Measurements from ENCODE around the gene CDC7.

The CDC7 gene

DNA sequence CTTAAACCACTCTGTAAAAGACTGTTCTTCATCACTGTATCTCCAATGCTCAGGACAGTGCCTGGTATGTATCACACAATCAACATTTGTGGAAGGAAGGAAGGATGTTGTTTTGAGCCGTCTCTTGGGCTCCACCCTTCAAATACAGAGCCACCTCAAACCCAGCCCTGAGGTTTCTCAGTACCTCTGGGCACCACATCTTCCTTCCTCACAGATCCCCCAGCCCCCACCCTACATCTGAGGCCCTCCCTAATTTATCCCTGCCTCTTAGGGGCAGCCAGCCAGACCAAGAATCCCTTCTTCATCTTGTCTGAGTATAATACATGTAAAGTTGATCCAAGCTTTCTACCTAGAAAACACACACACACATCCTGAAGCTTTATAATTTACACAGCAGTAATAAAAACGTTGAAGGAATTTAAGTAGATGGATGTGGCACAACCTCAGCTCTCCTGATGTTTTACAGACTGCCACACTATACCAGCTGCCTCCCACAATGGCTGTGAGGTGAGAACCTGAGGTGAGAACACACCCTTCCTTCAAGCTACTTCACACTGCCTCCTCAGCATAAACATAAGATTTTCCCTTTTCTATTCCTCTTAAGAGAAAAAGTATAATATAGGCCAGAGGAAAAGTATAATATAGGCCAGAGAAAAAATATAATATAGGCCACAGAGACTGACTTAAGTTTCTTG lies 48.5 kb downstream of the CDC7 start:
- H3K9me3 Mint-ChIP-seq, result peaks cover 4% of the 10 kb centered on the region
- peaks cover 2% of the 10 kb centered on the region for H3K36me3 Mint-ChIP-seq (ENCODE audit: low read depth)
- no peaks in the 10 kb centered on the region for H3K27me3 Mint-ChIP-seq
- DNase-seq, result no peak
- peaks cover 76% of the 10 kb centered on the region for H3K4me1 Mint-ChIP-seq (ENCODE audit: low read depth)
- H3K27ac Mint-ChIP-seq, result peak overlapping the region; percentile 65
- H3K4me3 Mint-ChIP-seq, result no peak overlapping the region

- Mint-ChIP-seq H3K27ac (peak overlapping the region; percentile 57), H3K36me3 (ENCODE audit: low read depth) (peaks cover 2% of the 10 kb centered on the region), H3K4me3 (no peak overlapping the region), H3K4me1 (ENCODE audit: low read depth) (peaks cover 88% of the 10 kb centered on the region), H3K27me3 (no peaks in the 10 kb centered on the region), H3K9me3 (peaks cover 4% of the 10 kb centered on the region)
- DNase-seq, result no peak
These were observed 50.3 kb downstream of the CDC7 start for GRCh38 chr1:91550961-91551360.

DNA sequence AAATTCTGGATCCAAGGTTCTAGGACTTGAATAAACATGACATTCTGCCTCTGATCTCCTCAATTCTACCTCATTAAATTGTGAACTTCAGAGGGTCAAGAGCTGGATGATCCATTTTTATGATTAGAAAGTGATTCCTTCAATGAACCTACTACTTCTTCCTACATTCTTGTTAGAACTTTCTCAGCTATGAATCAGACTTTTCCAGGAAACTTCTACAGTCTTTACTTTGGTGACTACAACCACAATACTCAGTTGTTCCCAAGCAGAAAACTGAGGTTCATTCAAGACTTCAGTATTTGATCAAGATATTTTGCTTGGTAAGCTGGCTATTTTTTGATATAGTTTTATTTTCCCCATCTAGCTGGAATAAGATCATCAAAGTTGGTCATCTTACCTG lies 51.4 kb downstream of the CDC7 start:
- H3K27me3 Mint-ChIP-seq, result no peaks in the 10 kb centered on the region
- H3K36me3 Mint-ChIP-seq (ENCODE audit: low read depth), result peaks cover 2% of the 10 kb centered on the region
- H3K4me1 Mint-ChIP-seq (ENCODE audit: low read depth), result peaks cover 97% of the 10 kb centered on the region
- H3K9me3 Mint-ChIP-seq, result peaks cover 4% of the 10 kb centered on the region
- H3K4me3 Mint-ChIP-seq, result peak overlapping the region; percentile 33
- H3K27ac Mint-ChIP-seq, result peak overlapping the region; percentile 66
- DNase-seq, result no peak

- Mint-ChIP-seq H3K4me3 (no peak overlapping the region), H3K27me3 (no peaks in the 10 kb centered on the region), H3K9me3 (peaks cover 4% of the 10 kb centered on the region), H3K4me1 (ENCODE audit: low read depth) (peaks cover 96% of the 10 kb centered on the region), H3K36me3 (ENCODE audit: low read depth) (peaks cover 2% of the 10 kb centered on the region), H3K27ac (peak overlapping the region; percentile 66)
- DNase-seq, result no peak
These were observed 51.9 kb downstream of the CDC7 start for GRCh38 chr1:91552596-91552995.

DNA sequence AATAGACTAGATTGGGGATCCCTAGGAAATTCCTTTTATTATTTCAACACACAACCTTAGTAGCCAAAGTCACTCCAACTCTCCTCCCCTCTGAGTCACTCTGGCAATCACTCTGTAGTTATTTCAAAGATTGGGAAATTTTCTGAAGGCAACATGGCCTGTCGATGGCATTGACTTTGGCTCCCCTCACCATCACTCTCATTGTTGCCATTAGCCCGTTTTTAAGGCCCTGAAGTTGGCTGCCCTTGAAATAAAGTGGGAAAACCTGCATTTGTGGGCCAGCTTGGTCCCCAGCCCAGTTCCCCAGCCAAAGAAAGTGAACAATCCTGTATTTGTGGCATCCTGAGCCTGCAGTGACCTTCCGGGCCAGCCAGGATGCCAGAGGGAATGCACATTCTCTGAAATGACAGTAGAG lies 52.5 kb downstream of the CDC7 start:
- Mint-ChIP-seq H3K9me3 (peaks cover 4% of the 10 kb centered on the region), H3K4me3 (no peak overlapping the region), H3K27me3 (no peaks in the 10 kb centered on the region), H3K4me1 (ENCODE audit: low read depth) (peaks cover 96% of the 10 kb centered on the region), H3K36me3 (ENCODE audit: low read depth) (peaks cover 2% of the 10 kb centered on the region), H3K27ac (peak overlapping the region; percentile 66)
- DNase-seq, result no peak

DNA sequence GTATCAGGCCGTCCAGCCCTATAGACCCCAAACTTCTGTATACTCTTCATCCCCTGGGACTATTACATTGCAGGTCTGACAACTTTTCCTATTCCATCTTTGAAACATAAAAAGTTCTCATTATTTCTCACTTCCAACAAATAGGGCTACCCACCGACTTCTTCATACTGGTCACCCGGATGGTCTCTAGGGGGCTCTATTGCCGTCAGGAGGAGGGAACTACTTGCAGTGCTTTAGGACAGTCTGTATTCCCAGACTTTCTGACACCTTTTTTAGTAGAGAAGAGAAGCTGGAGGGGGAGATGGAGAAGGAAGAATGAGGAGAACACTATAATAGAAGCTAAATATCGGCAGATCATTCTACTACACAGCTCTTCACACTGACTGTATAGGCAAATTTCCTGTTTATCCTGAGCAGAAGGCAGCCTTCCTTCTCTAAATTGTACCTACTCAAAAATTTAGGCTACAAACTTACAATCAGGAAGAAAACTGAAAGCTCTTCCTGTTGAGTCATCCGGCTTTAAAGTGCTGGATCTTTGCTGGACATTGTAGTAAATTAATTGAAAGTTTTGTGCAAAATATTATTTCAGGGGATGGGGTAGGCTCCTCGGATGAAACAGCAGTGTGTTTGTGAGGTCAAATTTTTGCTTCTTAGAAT lies 54.6 kb downstream of the CDC7 start:
- H3K27ac Mint-ChIP-seq, result peak overlapping the region; percentile 96
- no peak for DNase-seq
- peaks cover 94% of the 10 kb centered on the region for H3K4me1 Mint-ChIP-seq (ENCODE audit: low read depth)
- no peaks in the 10 kb centered on the region for H3K36me3 Mint-ChIP-seq (ENCODE audit: low read depth)
- peaks cover 2% of the 10 kb centered on the region for H3K9me3 Mint-ChIP-seq
- peak overlapping the region; percentile 53 for H3K4me3 Mint-ChIP-seq
- no peaks in the 10 kb centered on the region for H3K27me3 Mint-ChIP-seq

DNA sequence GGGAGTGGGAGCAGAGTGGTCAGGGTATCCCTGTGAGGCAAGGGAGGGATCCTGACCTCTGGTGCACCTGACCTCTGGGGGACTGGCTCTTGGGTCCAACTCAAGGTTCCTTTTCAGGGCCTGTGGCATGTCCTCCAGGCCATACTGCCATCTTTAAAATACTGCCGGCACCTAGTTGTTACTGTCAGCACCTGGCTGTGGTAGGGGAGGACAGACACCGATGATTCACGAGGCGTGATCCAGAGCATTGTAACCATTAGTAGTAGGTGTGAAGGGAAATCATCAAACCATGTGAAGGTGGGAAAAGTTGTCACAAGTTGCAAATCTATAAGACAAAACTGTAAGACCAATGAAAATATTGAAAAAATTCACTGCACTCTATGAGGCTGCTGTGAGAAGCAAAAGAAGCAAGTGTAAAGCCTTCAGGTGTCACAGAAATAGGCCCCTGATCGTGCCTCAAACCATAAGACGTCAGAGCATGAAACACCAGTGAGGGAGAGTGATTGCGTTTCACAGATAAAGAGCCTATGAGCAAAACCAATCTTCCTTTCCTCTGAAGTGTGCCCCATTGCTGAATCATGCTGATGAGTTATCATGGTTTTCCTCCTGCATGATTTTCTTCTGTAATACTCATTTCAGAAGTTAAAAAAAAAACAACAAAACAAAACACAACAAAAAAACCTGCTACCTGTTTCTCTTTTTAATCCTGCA lies 55.3 kb downstream of the CDC7 start:
- no peaks in the 10 kb centered on the region for H3K9me3 Mint-ChIP-seq
- H3K4me3 Mint-ChIP-seq, result peak overlapping the region; percentile 53
- DNase-seq, result peak; percentile 73
- H3K27me3 Mint-ChIP-seq, result no peaks in the 10 kb centered on the region
- H3K36me3 Mint-ChIP-seq (ENCODE audit: low read depth), result no peaks in the 10 kb centered on the region
- peaks cover 91% of the 10 kb centered on the region for H3K4me1 Mint-ChIP-seq (ENCODE audit: low read depth)
- H3K27ac Mint-ChIP-seq, result peak overlapping the region; percentile 96

DNA sequence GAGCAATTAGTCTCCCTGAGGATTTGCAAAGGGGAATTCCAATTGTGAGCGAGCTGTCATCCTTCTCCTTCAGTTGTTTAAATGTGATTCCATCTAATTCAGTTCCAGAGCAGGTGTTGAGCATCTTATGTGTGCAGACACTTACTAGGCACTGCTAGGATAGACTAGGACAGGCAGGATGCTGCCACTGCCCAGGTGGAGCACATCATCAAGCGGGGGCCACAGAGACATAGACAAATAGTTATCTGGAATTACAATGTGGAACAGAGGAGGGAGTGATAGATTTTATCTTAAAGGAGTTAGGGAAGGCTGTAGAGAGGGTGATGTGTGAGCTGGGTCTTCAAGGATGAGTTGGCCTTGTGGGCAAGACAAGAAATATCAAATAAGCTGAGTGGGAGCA lies 55.9 kb downstream of the CDC7 start:
- DNase-seq, result peak; percentile 51
- peaks cover 89% of the 10 kb centered on the region for H3K4me1 Mint-ChIP-seq (ENCODE audit: low read depth)
- H3K27ac Mint-ChIP-seq, result peak overlapping the region; percentile 96
- H3K27me3 Mint-ChIP-seq, result no peaks in the 10 kb centered on the region
- no peaks in the 10 kb centered on the region for H3K9me3 Mint-ChIP-seq
- H3K36me3 Mint-ChIP-seq (ENCODE audit: low read depth), result no peaks in the 10 kb centered on the region
- peak overlapping the region; percentile 37 for H3K4me3 Mint-ChIP-seq

- Mint-ChIP-seq H3K4me1 (ENCODE audit: low read depth) (peaks cover 89% of the 10 kb centered on the region), H3K4me3 (no peak overlapping the region), H3K27me3 (no peaks in the 10 kb centered on the region), H3K27ac (peak overlapping the region; percentile 96), H3K9me3 (no peaks in the 10 kb centered on the region), H3K36me3 (ENCODE audit: low read depth) (no peaks in the 10 kb centered on the region)
- DNase-seq, result no peak
These were observed 56.5 kb downstream of the CDC7 start for GRCh38 chr1:91557039-91557690.

- no peaks in the 10 kb centered on the region for H3K36me3 Mint-ChIP-seq (ENCODE audit: low read depth)
- H3K27me3 Mint-ChIP-seq, result no peaks in the 10 kb centered on the region
- H3K9me3 Mint-ChIP-seq, result no peaks in the 10 kb centered on the region
- no peak overlapping the region for H3K4me3 Mint-ChIP-seq
- peaks cover 83% of the 10 kb centered on the region for H3K4me1 Mint-ChIP-seq (ENCODE audit: low read depth)
- no peak overlapping the region for H3K27ac Mint-ChIP-seq
- no peak for DNase-seq
These were observed 57.2 kb downstream of the CDC7 start for GRCh38 chr1:91557826-91558225.

DNA sequence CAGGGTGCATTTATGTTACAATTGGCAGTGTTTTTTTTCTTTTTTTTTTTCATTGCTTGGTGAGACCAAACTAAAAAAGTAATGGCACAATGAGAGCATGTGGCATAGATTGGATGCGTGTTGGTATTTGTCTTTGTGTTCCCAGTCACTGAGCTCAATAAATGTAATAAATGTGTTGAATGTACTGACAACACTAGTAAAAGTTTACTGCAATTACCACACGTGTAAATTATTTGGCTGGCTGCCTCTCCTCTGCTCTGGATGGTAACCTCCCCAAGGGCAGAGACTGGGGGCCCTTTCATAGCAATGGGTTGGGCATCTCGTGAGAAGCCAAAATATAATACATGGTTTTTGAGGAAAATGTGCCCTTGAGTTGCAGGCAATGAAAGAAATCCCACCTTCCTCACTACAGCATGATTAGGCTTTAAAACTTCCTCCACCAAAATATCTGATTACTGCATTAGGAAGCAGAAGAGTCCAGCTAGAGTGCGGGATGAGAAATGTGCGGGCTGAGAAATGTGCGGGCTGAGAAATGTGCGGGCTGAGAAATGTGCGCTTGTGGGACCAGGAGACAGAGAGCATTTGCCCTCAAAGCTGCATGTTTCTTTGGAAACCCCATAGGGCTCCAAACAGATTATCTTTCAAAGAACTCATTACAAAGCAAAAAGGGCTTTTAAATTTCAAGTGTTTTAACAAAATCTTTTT lies 58.5 kb downstream of the CDC7 start:
- Mint-ChIP-seq H3K4me1 (ENCODE audit: low read depth) (peaks cover 73% of the 10 kb centered on the region), H3K36me3 (ENCODE audit: low read depth) (peaks cover 4% of the 10 kb centered on the region), H3K27me3 (no peaks in the 10 kb centered on the region), H3K27ac (no peak overlapping the region), H3K4me3 (no peak overlapping the region), H3K9me3 (peaks cover 7% of the 10 kb centered on the region)
- DNase-seq, result no peak

- Mint-ChIP-seq H3K27me3 (no peaks in the 10 kb centered on the region), H3K9me3 (peaks cover 10% of the 10 kb centered on the region), H3K27ac (peak overlapping the region; percentile 81), H3K4me3 (no peak overlapping the region), H3K36me3 (ENCODE audit: low read depth) (peaks cover 5% of the 10 kb centered on the region), H3K4me1 (ENCODE audit: low read depth) (peaks cover 70% of the 10 kb centered on the region)
- DNase-seq, result peak; percentile 43
These were observed 59.4 kb downstream of the CDC7 start for GRCh38 chr1:91559838-91560565.

DNA sequence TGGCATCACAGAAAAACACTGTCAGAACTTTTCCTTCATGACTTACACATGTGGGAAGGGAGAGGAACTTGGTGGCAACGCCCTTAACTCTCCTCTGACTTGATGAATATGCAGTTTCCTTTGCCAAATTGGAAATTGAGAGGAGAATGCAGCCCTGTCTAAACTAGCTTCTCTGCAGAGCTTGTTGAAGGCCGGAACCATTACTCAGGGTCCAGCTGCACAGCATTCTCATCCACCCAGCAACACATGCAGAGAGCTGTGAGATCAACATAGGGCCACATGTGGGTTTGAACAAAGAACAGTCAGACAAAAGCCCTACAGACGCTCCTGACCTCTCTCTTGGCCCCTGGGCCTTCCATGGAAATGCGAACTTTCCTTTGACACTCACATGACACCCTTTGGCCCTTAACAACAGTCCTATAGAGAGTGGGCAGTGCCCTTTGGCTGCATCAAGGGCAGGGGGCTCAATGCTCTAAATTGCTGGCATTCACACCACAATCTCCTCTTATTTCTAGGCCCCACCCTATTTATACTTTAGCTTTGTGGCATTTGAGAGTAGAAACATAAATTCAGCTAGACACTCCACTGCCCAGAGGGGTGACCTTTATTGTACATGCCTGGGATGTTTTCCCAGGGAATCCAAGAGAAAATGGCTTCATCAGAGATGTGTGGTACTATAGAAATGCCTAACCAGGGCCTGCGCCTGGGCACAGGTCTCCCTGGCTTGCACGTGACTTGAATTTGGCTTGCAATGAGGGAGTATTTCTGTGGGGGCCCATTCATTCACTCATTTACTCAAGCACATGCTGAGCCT lies 64.4 kb downstream of the CDC7 start:
- H3K4me3 Mint-ChIP-seq, result no peak overlapping the region
- H3K27me3 Mint-ChIP-seq, result no peaks in the 10 kb centered on the region
- peaks cover 5% of the 10 kb centered on the region for H3K36me3 Mint-ChIP-seq (ENCODE audit: low read depth)
- H3K9me3 Mint-ChIP-seq, result peaks cover 10% of the 10 kb centered on the region
- no peak for DNase-seq
- peaks cover 38% of the 10 kb centered on the region for H3K4me1 Mint-ChIP-seq (ENCODE audit: low read depth)
- no peak overlapping the region for H3K27ac Mint-ChIP-seq

Measured in activated T-cell treated with anti-CD3 and anti-CD28 coated beads, Interleukin-2, amount 50 U/mL, for 24 hours (primary cell).